K562 (cell line): ENCODE measurements around the gene RNF19B. TPM values are rescaled to one million over a fixed set of nuclear protein-coding genes. Genes with fewer than 3 reads are reported as not detected.

Experiments used
- AFF1 ChIP-seq, 2 experiments: fragments of 450-650 bp; IDR thresholded peaks; 2 replicates each; pipeline ENCODE4 v1.6.1; 2018; ENCODE audit warnings: mild to moderate bottlenecking in 2 of 2, low read depth in 1 of 2; ENCODE audit not compliant: partially characterized antibody in 2 of 2
- C11orf30 ChIP-seq: fragments of 450-650 bp; IDR thresholded peaks from 2 replicates; pipeline ENCODE4 v1.6.1; 2016; ENCODE audit warnings: low read depth, mild to moderate bottlenecking
- CBFA2T3 ChIP-seq: fragments of 450-650 bp; IDR thresholded peaks from 2 replicates; pipeline ENCODE4 v1.6.1; 2017
- GABPB1 ChIP-seq: sonication (generic); formaldehyde crosslinking; IDR thresholded peaks from 2 replicates; pipeline ENCODE4 v1.8.0; 2022; ENCODE audit warnings: mild to moderate bottlenecking, missing genetic modification reagents
- GABPB2 ChIP-seq: fragments of 250-450 bp; sonication (Bioruptor Pico); conservative IDR thresholded peaks from 2 replicates; pipeline ENCODE4 v1.5.1; 2021; ENCODE audit warnings: mild to moderate bottlenecking
- NFRKB ChIP-seq: fragments of 450-650 bp; IDR thresholded peaks from 2 replicates; pipeline ENCODE4 v1.6.1; 2016; ENCODE audit warnings: low read depth
- NR2F6 ChIP-seq: fragments of 450-650 bp; formaldehyde crosslinking; IDR thresholded peaks from 2 replicates; pipeline ENCODE4 v1.4.0; 2020; ENCODE audit warnings: mild to moderate bottlenecking
- SMARCC2 ChIP-seq: fragments of 450-650 bp; IDR thresholded peaks from 2 replicates; pipeline ENCODE4 v1.6.1; 2017; ENCODE audit warnings: antibody characterized with exemption, moderate library complexity, mild to moderate bottlenecking, low read depth
- SOX6 ChIP-seq: fragments of 450-650 bp; IDR thresholded peaks from 2 replicates; pipeline ENCODE4 v1.6.1; 2014; ENCODE audit warnings: mild to moderate bottlenecking
- ZNF23 ChIP-seq: fragments of 250-450 bp; sonication (Bioruptor Pico); IDR thresholded peaks from 2 replicates; pipeline ENCODE4 v1.4.0; 2020; ENCODE audit warnings: mild to moderate bottlenecking
- ZNF445 ChIP-seq: fragments of 250-450 bp; sonication (Bioruptor Pico); IDR thresholded peaks from 2 replicates; pipeline ENCODE4 v1.4.0; 2020; ENCODE audit warnings: low read depth, mild to moderate bottlenecking, moderate library complexity
- polyA plus RNA-seq, 8 experiments: library from polyadenylated mRNA; depleted of rRNA in 4 of 8; stranded (reverse) in 5 of 8; unstranded in 3 of 8; fragments of >200 nt; fragmentation: Nextera tagmentation in 2 of 8; fragmentation: Illumina TruSeq in 1 of 8; extraction: Ambion mirVana in 2 of 8; extraction: Trizol in 1 of 8; gene quantifications; 2 replicates each; pipeline versions ENCODE4 v1.2.1 to v1.2.3, GENCODE V29; 2011 to 2014; ENCODE audit warnings: inconsistent platforms in 1 of 8, missing spikeins in 1 of 8
- total RNA-seq, 7 experiments: library from RNA; depleted of rRNA in 6 of 7; stranded (reverse); fragments of >200 nt in 6 of 7; fragmentation: Illumina TruSeq in 2 of 7; extraction: Trizol in 2 of 7; gene quantifications; 2 replicates each; pipeline versions ENCODE4 v1.2.1 to v1.2.3, GENCODE V29; 2011 to 2021; ENCODE audit warnings: low replicate concordance in 1 of 7
- TF ChIP-seq, protein P1 (sequence below): fragments of 250-450 bp; sonication (Bioruptor Pico); IDR thresholded peaks from 2 replicates; pipeline ENCODE4 v1.6.1; 2021; ENCODE audit warnings: mild to moderate bottlenecking
- TF ChIP-seq, protein P2 (sequence below): sonication (generic); formaldehyde crosslinking; IDR thresholded peaks from 2 replicates; pipeline ENCODE4 v1.8.1; 2023; ENCODE audit warnings: mild to moderate bottlenecking, missing genetic modification reagents
- TF ChIP-seq, protein P3 (sequence below): fragments of 450-650 bp; IDR thresholded peaks from 2 replicates; pipeline ENCODE4 v1.6.1; 2016; ENCODE audit warnings: borderline replicate concordance
- TF ChIP-seq, protein P4 (sequence below): conservative IDR thresholded peaks from 2 replicates; pipeline ENCODE4 v1.6.1; 2011; ENCODE audit warnings: low read depth, mild to moderate bottlenecking, low read length; ENCODE audit not compliant: control insufficient read depth

The RNF19B gene
- total and polyA plus RNA-seq, 9 of the 15 experiments (the other 6 are each of a cell fraction or from before 2014, with no cell fraction given), result 2.6 to 14.9 (median 10.1) TPM

DNA sequence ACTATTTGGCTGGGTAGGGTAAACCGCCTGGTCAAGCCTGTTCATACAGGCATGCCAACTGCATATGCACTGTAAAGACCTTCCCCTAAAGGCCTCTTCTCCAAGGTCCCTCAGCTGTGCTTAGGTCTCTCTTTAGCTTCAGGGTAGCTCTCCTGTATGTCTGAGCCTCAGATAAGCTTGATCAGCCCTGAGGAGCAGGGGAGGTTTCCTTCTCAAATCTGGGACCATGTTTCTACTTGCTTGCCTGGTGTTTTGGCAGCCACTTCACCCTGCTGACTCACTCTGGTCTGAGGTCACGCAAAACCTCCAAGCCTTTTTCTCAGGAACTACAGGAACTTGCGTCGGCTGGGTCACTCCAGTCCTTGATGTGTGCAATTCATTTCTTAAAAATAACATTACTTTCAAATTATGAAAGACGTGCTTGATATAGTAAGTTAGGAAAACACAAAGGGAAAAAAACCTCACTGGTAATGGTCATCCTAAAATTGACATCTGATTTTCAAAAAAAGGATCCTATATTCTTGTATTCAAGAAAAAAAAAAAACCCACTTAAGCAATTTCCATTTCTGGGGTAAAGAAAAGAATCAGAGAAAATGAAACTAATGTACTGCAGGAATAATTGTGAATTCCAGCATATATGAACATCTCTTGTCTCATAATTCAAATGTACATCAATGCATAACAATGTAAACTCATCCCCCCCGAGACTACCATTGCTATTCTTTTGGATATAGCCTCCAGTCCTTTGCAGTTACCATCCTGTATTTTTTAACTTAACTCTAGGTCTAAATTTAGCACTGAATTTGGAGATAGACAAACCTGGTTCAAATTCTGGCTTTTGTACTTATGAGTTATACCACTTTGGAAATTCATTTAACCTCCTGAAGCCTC is 24.8 kb upstream of the RNF19B start (continued):
- TF ChIP-seq, protein P1, sequence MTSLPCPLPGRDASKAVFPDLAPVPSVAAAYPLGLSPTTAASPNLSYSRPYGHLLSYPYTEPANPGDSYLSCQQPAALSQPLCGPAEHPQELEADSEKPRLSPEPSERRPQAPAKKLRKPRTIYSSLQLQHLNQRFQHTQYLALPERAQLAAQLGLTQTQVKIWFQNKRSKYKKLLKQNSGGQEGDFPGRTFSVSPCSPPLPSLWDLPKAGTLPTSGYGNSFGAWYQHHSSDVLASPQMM, result no peak
- no peak for TF ChIP-seq ZNF445 (CRISPR knock-in tag)
- no peak for TF ChIP-seq GABPB1
- no peak for TF ChIP-seq ZNF23 (CRISPR knock-in tag)
- TF ChIP-seq NR2F6 (CRISPR knock-in tag), result no peak
- peak; percentile 53; the same call in 1 of the 2 replicates for TF ChIP-seq SOX6
- TF ChIP-seq SMARCC2, result peak; percentile 76; the same call in 1 of the 2 replicates
- TF ChIP-seq AFF1 (IDR thresholded peaks at IDR 0.05; ENCODE audit: low read depth in 1 of 2, partially characterized antibody in 2 of 2), result peak; percentile 51 to 61
- peak; percentile 95 for TF ChIP-seq C11orf30
- TF ChIP-seq GABPB2 (CRISPR knock-in tag), result no peak
- TF ChIP-seq, protein P2, sequence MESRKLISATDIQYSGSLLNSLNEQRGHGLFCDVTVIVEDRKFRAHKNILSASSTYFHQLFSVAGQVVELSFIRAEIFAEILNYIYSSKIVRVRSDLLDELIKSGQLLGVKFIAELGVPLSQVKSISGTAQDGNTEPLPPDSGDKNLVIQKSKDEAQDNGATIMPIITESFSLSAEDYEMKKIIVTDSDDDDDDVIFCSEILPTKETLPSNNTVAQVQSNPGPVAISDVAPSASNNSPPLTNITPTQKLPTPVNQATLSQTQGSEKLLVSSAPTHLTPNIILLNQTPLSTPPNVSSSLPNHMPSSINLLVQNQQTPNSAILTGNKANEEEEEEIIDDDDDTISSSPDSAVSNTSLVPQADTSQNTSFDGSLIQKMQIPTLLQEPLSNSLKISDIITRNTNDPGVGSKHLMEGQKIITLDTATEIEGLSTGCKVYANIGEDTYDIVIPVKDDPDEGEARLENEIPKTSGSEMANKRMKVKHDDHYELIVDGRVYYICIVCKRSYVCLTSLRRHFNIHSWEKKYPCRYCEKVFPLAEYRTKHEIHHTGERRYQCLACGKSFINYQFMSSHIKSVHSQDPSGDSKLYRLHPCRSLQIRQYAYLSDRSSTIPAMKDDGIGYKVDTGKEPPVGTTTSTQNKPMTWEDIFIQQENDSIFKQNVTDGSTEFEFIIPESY (CRISPR knock-in tag), result no peak
- TF ChIP-seq NFRKB, result 0 out of 2 replicates have a peak, but pooled peaks have one; percentile 33
- TF ChIP-seq, protein P3, sequence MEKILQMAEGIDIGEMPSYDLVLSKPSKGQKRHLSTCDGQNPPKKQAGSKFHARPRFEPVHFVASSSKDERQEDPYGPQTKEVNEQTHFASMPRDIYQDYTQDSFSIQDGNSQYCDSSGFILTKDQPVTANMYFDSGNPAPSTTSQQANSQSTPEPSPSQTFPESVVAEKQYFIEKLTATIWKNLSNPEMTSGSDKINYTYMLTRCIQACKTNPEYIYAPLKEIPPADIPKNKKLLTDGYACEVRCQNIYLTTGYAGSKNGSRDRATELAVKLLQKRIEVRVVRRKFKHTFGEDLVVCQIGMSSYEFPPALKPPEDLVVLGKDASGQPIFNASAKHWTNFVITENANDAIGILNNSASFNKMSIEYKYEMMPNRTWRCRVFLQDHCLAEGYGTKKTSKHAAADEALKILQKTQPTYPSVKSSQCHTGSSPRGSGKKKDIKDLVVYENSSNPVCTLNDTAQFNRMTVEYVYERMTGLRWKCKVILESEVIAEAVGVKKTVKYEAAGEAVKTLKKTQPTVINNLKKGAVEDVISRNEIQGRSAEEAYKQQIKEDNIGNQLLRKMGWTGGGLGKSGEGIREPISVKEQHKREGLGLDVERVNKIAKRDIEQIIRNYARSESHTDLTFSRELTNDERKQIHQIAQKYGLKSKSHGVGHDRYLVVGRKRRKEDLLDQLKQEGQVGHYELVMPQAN, result no peak
- TF ChIP-seq CBFA2T3, result peak; percentile 63
- TF ChIP-seq, protein P4, sequence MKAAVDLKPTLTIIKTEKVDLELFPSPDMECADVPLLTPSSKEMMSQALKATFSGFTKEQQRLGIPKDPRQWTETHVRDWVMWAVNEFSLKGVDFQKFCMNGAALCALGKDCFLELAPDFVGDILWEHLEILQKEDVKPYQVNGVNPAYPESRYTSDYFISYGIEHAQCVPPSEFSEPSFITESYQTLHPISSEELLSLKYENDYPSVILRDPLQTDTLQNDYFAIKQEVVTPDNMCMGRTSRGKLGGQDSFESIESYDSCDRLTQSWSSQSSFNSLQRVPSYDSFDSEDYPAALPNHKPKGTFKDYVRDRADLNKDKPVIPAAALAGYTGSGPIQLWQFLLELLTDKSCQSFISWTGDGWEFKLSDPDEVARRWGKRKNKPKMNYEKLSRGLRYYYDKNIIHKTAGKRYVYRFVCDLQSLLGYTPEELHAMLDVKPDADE, result no peak
